ENCODE data around the gene CDK13.
"Not testable (repeated sequence)": the region's sequence is repeated elsewhere in the genome, so short reads cannot be mapped to it uniquely, and the experiment has no call there.

The CDK13 gene

DNA sequence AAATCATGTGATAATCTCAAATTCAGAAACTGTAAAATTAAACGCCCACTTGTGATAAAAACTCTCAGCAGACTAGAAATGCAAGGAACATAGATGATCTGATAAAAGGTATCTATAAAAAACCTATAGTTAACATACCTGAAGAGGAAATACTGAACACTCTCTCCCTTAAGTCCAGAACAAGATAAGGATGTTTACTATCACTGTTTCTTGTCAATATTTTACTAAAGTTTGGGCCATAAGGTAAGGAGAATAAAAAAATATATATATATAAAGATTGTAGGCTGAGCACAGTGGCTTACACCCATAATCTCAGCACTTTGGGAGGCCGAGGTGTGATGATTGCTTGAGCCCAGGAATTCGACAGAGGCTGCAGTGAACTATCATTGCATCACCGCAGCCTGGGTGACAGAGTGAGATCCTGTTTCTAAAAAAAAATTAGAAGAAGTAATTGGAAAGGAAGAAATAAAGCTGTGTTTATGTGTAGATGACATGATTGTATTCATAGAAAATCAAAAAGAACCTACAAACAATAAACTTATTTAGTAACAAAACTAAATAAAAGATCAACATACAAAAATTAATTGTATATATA is 155.9 kb downstream of the CDK13 start:
- FAIRE-seq = no peak

GRCh38 chr7:40115936-40116335 is 165.9 kb downstream of the CDK13 start:
- no peak for FAIRE-seq

DNA sequence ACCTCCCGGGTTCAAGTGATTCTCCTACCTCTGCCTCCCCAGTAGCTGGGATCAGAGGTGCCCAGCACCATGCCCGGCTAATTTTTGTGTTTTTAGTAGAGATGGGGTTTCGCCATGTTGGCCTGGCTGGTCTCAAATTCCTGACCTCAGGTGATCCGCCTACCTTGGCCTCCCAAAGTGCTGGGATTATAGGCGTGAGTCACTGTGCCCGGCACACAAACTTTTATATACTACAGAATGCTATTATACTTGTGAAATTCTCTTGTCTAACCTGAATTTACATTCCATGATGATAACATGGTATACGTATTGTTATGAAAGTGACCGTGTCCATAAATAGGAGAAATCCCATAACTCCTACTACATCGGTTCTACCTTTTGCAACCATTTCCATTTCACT is 167.1 kb downstream of the CDK13 start:
- not testable (repeated sequence) for FAIRE-seq

GRCh38 chr7:40118201-40118600 is 168.1 kb downstream of the CDK13 start:
- not testable (repeated sequence) for FAIRE-seq

- FAIRE-seq = no peak
Observed at GRCh38 chr7:40120020-40120419, 170.0 kb downstream of the CDK13 start.

GRCh38 chr7:40122100-40122939 is 172.3 kb downstream of the CDK13 start:
- not testable (repeated sequence) for FAIRE-seq

GRCh38 chr7:40122940-40123254 is 172.8 kb downstream of the CDK13 start:
- no peak for FAIRE-seq

GRCh38 chr7:40133561-40134427 is 183.7 kb downstream of the CDK13 start:
- FAIRE-seq = no peak

GRCh38 chr7:40134428-40135316 is 184.6 kb downstream of the CDK13 start, which contains the start of the genes MPLKIP and SUGCT:
Gene MPLKIP (minus strand): TSS chr7:40134622. CDS start chr7:40134567, 55 bp downstream.
Gene SUGCT (plus strand): TSS chr7:40135005.
- no peak for FAIRE-seq

DNA sequence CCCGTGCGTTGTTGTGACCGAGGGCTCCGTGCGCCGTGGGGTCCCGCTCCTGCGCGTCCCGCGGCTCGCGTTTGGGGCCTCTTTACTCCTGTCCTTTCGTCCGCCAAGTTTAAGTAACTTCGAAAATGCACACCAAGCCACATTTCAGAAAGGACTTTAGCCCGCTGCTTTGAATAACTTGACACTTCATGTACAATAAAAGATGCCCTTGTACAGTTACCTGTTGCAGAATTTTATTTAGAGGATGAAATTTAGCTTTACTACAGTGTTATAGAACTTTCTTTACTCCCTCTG is 185.2 kb downstream of the CDK13 start:
- FAIRE-seq = no peak

- FAIRE-seq = no peak
Observed at GRCh38 chr7:40137563-40137962, 187.5 kb downstream of the CDK13 start.

- FAIRE-seq = no peak
Observed at GRCh38 chr7:40138973-40139372, 188.9 kb downstream of the CDK13 start.

GRCh38 chr7:40139891-40140290 is 189.8 kb downstream of the CDK13 start:
- FAIRE-seq = not testable (repeated sequence)

GRCh38 chr7:40141916-40142315 is 191.9 kb downstream of the CDK13 start:
- not testable (repeated sequence) for FAIRE-seq

- not testable (repeated sequence) for FAIRE-seq
Observed at GRCh38 chr7:40145596-40146130, 195.6 kb downstream of the CDK13 start.

DNA sequence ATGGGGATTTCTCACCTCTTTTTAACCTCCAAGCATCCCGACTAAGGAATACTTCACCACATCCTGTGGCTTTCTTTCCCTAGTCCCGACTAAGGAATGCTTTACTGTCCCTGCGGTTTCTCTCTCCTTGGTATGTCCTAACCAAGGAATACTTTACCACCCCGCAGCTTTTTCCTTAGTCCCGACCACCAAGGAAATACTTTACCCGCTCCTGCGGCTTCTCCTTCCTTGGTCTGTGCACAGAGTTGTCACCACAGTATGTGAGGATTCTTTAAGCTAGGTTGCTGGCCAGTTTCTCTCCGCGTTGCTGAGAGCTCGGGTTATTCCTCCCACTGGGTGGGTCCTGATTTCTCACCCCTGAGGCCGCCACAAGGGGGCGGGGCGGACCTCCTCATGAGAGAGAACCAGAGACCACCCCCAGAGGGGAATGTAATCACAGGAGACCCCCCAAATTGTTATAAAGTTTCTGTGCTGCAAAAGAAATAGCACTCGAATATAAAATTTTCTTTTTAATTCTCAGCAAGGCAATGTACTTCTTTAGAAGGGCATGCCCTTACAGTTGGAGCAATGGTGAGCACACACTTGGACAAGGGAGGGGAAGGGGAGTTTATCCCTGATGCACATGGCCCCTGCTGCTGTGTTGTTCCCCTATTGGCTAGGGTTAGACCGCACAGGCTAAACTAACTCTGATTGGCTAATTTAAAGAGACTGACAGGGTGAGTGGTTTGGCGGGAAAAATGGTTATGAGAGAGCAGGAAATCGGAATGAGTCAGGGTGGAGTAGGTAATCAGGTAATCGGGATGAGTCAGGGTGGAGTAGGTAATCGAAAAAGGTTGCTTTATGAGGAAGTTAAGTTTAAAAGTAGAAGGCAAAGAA is 197.6 kb downstream of the CDK13 start:
- no peak for FAIRE-seq

DNA sequence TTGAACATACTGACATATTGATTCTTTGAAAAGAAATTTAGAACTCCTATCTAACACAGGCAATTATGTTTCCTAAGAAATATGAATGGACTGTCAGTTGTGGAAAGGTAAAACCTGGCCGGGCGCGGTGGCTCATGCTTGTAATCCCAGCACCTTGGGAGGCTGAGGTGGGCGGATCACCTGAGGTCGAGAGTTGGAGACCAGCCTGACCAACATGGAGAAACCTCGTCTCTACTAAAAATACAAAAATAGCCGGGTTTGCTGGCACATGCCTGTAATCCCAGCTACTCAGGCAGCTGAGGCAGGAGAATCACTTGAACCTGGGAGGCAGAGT is 198.2 kb downstream of the CDK13 start:
- FAIRE-seq = not testable (repeated sequence)

GRCh38 chr7:40148671-40149070 is 198.6 kb downstream of the CDK13 start:
- no peak for FAIRE-seq
